K562 (cell line): ENCODE data around the gene CD36. TPM values are rescaled to one million over a fixed set of nuclear protein-coding genes. Genes with fewer than 3 reads are reported as not detected.

Experiments used
- ATAC-seq: fragments of 200-7000 bp; cut with Tn5 transposase; 3 replicates; pipeline ENCODE4 v1.9.1; 2020; ENCODE audit warnings: moderate library complexity
- BruUV-seq: library from RNA; stranded (reverse); fragments of 400-500 nt; replicated peaks from 2 replicates; lab custom pipeline; 2021; lab: Mats Ljungman, UMichigan
- CTCF ChIA-PET: fragments of 300-600 bp; formaldehyde crosslinking; extraction: SDS; loops from one replicate; lab custom pipeline; 2021; ENCODE audit warnings: low intra/inter-chr PET ratio; lab: Yijun Ruan, JAX
- POLR2A ChIA-PET: fragments of 300-600, 350-650 bp; sonication (Branson Sonifier 250); formaldehyde crosslinking; extraction: SDS; loops from one replicate; lab custom pipeline; 2021; ENCODE audit warnings: antibody characterized with exemption, inconsistent platforms; lab: Yijun Ruan, JAX
- DNase-seq, 4 experiments: peaks; one replicate each; pipeline versions ENCODE4 v3.0.0 to v3.0.0-alpha.2; 2011 to 2018; ENCODE audit warnings: low spot score in 3 of 4, mixed read lengths in 3 of 4; ENCODE audit errors: extremely low read depth in 1 of 4
- FAIRE-seq: peaks from 2 replicates; lab custom pipeline; 2011; peaks lifted over from hg19 to GRCh38; lab: Jason Lieb, UNC
- H2AFZ ChIP-seq: 2 replicates; pipeline ENCODE4 v1.6.0; 2011; ENCODE audit warnings: low read depth, low read length, control low read depth, inconsistent platforms
- H3K27ac ChIP-seq: fragments of 200-600 bp; 3 replicates; pipeline ENCODE4 v1.8.0; 2011; ENCODE audit warnings: low read depth, mild to moderate bottlenecking, control low read depth, inconsistent platforms, low read length, moderate library complexity, mixed read lengths; ENCODE audit errors: extremely low read depth
- H3K27me3 ChIP-seq, 2 experiments: fragments of 300-600 bp in 1 of 2; 2 replicates in 1 of 2; 3 replicates in 1 of 2; pipeline versions ENCODE4 v1.6.0 to v1.8.0; 2011; ENCODE audit warnings: inconsistent platforms in 2 of 2, low read length in 2 of 2, mild to moderate bottlenecking in 1 of 2, mixed read lengths in 1 of 2, moderate library complexity in 1 of 2; ENCODE audit not compliant: control insufficient read depth in 2 of 2, insufficient read depth in 2 of 2
- H3K36me3 ChIP-seq: fragments of 300-600 bp; 3 replicates; pipeline ENCODE4 v1.8.0; 2011; ENCODE audit warnings: mild to moderate bottlenecking, low read length, inconsistent platforms; ENCODE audit not compliant: control insufficient read depth, insufficient read depth
- H3K4me1 ChIP-seq, 2 experiments: fragments of 200-600 bp in 1 of 2; replicated peaks in 1 of 2; 2 replicates in 1 of 2; 3 replicates in 1 of 2; pipeline versions ENCODE4 v1.5.1 to v1.8.0; 2011; ENCODE audit warnings: inconsistent platforms in 2 of 2, low read length in 2 of 2, mild to moderate bottlenecking in 1 of 2, mixed read lengths in 1 of 2, moderate library complexity in 1 of 2; ENCODE audit not compliant: control insufficient read depth in 2 of 2, insufficient read depth in 2 of 2
- H3K4me2 ChIP-seq: 2 replicates; pipeline ENCODE4 v1.6.1; 2011; ENCODE audit warnings: low read length, control low read depth, inconsistent platforms, mixed read lengths; ENCODE audit not compliant: insufficient read depth
- H3K4me3 ChIP-seq: fragments of 200-600 bp; sonication (generic), shearing (Covaris generic); 2 replicates; pipeline ENCODE4 v1.5.1; 2016; ENCODE audit warnings: control low read depth, inconsistent platforms
- H3K79me2 ChIP-seq: fragments of 200-600 bp; 3 replicates; pipeline ENCODE4 v1.8.0; 2011; ENCODE audit warnings: low read length, inconsistent platforms; ENCODE audit not compliant: control insufficient read depth, insufficient read depth
- H3K9ac ChIP-seq, 2 experiments: 2 replicates each; pipeline versions ENCODE4 v1.6.0 to v1.6.1; 2011; ENCODE audit warnings: low read depth in 2 of 2, low read length in 2 of 2, control low read depth in 1 of 2, inconsistent platforms in 1 of 2, mild to moderate bottlenecking in 1 of 2, mixed read lengths in 1 of 2; ENCODE audit not compliant: insufficient read depth in 1 of 2
- H3K9me1 ChIP-seq: one replicate; pipeline ENCODE4 v1.6.0; 2011; ENCODE audit warnings: inconsistent platforms, mild to moderate bottlenecking, low read length, moderate library complexity; ENCODE audit not compliant: control insufficient read depth, insufficient read depth
- H3K9me3 ChIP-seq: replicated peaks from 2 replicates; pipeline ENCODE4 v1.5.1; 2011; ENCODE audit warnings: low read depth, low read length, inconsistent platforms; ENCODE audit not compliant: control insufficient read depth, insufficient read depth
- H4K20me1 ChIP-seq: replicated peaks from 2 replicates; pipeline ENCODE4 v1.6.1; 2011; ENCODE audit warnings: low read length, inconsistent platforms, mixed read lengths; ENCODE audit not compliant: control insufficient read depth, insufficient read depth
- CEBPB ChIP-seq: fragments of 450-650 bp; IDR thresholded peaks from 2 replicates; pipeline ENCODE4 v1.6.1; 2016; ENCODE audit warnings: missing genetic modification characterization, missing compliant biosample characterization
- CTCFL ChIP-seq: IDR thresholded peaks from 2 replicates; pipeline ENCODE4 v1.6.1; 2011; ENCODE audit warnings: borderline replicate concordance, low read depth, mild to moderate bottlenecking, moderate library complexity, low read length; ENCODE audit not compliant: insufficient read depth, poor library complexity, severe bottlenecking
- ELF4 ChIP-seq: fragments of 450-650 bp; formaldehyde crosslinking; IDR thresholded peaks from 2 replicates; pipeline ENCODE4 v1.4.0; 2022; ENCODE audit warnings: missing genetic modification characterization
- KAT8 ChIP-seq: fragments of 450-650 bp; IDR thresholded peaks from 2 replicates; pipeline ENCODE4 v1.6.1; 2016; ENCODE audit warnings: low read depth, mild to moderate bottlenecking
- MLX ChIP-seq, 2 experiments: fragments of 450-650 bp in 1 of 2; sonication (generic) in 1 of 2; formaldehyde crosslinking; conservative IDR thresholded peaks; 2 replicates each; pipeline versions ENCODE4 v1.4.0 to v1.8.1; 2020 to 2022; ENCODE audit warnings: mild to moderate bottlenecking in 1 of 2, missing genetic modification reagents in 1 of 2
- MXI1 ChIP-seq: IDR thresholded peaks from 2 replicates; pipeline ENCODE4 v1.6.1; 2011; ENCODE audit warnings: low read depth, mild to moderate bottlenecking, improper control_type of control experiment, low read length
- NFE2 ChIP-seq: IDR thresholded peaks from 2 replicates; pipeline ENCODE4 v1.6.1; 2014; ENCODE audit warnings: antibody characterized with exemption, low read depth
- PHB2 ChIP-seq: fragments of 450-650 bp; IDR thresholded peaks from 2 replicates; pipeline ENCODE4 v1.6.1; 2017; ENCODE audit warnings: low read depth
- SIN3A ChIP-seq, 2 experiments: fragments of 150-350 bp in 1 of 2; IDR thresholded peaks; 2 replicates each; pipeline ENCODE4 v1.6.1; 2011 to 2016; ENCODE audit warnings: borderline replicate concordance in 2 of 2, low read depth in 2 of 2, low read length in 2 of 2, mild to moderate bottlenecking in 2 of 2, moderate library complexity in 2 of 2; ENCODE audit not compliant: control insufficient read depth in 1 of 2
- TARDBP ChIP-seq: fragments of 450-650 bp; IDR thresholded peaks from 2 replicates; pipeline ENCODE4 v1.6.1; 2016
- TEAD4 ChIP-seq, 2 experiments: sonication (generic) in 1 of 2; formaldehyde crosslinking in 1 of 2; IDR thresholded peaks; 2 replicates each; pipeline versions ENCODE4 v1.6.1 to v1.8.0; 2012 to 2022; ENCODE audit warnings: borderline replicate concordance in 1 of 2, inconsistent platforms in 1 of 2, low read length in 1 of 2, mild to moderate bottlenecking in 1 of 2, missing genetic modification reagents in 1 of 2
- ZC3H4 ChIP-seq: sonication (generic); formaldehyde crosslinking; IDR thresholded peaks from 2 replicates; pipeline ENCODE4 v1.9.0; 2021; ENCODE audit warnings: missing genetic modification reagents, borderline replicate concordance
- ZNF23 ChIP-seq: fragments of 250-450 bp; sonication (Bioruptor Pico); IDR thresholded peaks from 2 replicates; pipeline ENCODE4 v1.4.0; 2020; ENCODE audit warnings: mild to moderate bottlenecking
- ZNF644 ChIP-seq: fragments of 200-800 bp; sonication (Bioruptor generic); IDR thresholded peaks from 2 replicates; pipeline ENCODE4 v1.6.1; 2016; ENCODE audit warnings: low read depth, missing genetic modification characterization, missing compliant biosample characterization
- WGBS: fragments of 100-300 bp; shearing (Covaris generic); methylation state at CpG from one replicate; pipeline ENCODE4 v1.1.6; 2016; ENCODE audit warnings: low coverage, mixed read lengths; ENCODE audit not compliant: insufficient coverage; ENCODE audit errors: missing lambda C conversion rate; 5-methylcytosine and 5-hydroxymethylcytosine counted together
- in situ Hi-C: fragments of 300-500 bp; cut with MboI; formaldehyde crosslinking; loops from 4 replicates; pipeline ENCODE4 v1.15.0; 2018; ENCODE audit warnings: inconsistent platforms, mixed read lengths
- intact Hi-C: fragments of 100-400 bp; cut with micrococcal nuclease; formaldehyde crosslinking; loops from 2 replicates; pipeline ENCODE4 v1.14.2; 2022
- polyA plus RNA-seq, 8 experiments: library from polyadenylated mRNA; depleted of rRNA in 4 of 8; stranded (reverse) in 5 of 8; unstranded in 3 of 8; fragments of >200 nt; fragmentation: Nextera tagmentation in 2 of 8; fragmentation: Illumina TruSeq in 1 of 8; extraction: Ambion mirVana in 2 of 8; extraction: Trizol in 1 of 8; gene quantifications; 2 replicates each; pipeline versions ENCODE4 v1.2.1 to v1.2.3, GENCODE V29; 2011 to 2014; ENCODE audit warnings: inconsistent platforms in 1 of 8, missing spikeins in 1 of 8
- total RNA-seq, 7 experiments: library from RNA; depleted of rRNA in 6 of 7; stranded (reverse); fragments of >200 nt in 6 of 7; fragmentation: Illumina TruSeq in 2 of 7; extraction: Trizol in 2 of 7; gene quantifications; 2 replicates each; pipeline versions ENCODE4 v1.2.1 to v1.2.3, GENCODE V29; 2011 to 2021; ENCODE audit warnings: low replicate concordance in 1 of 7

Gene CD36
- total and polyA plus RNA-seq, 9 of the 15 experiments (the other 6 are each of a cell fraction or from before 2014, with no cell fraction given): 0.09 to 4.0 (median 0.42) TPM

DNA sequence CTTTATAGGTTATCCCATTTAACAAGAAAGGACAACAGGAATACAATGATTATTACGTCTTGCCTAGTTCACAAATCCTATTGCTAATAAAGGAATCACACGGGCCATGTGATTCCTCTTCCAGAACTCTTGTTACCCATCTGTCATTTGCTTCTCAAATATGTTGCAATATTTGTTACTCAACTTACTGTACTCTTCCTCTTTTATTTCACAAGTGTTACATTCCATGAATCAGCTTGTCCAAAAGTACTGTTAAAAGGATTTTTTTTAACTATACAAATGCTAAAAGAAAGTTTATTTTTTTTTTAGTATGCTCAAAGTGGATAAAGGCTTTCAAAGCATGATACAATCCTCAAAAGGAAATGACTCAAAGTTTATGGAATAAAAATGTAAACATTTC is 3.9 kb upstream of the CD36 start:
- Histone ChIP-seq H3K4me1 (no peaks in the 10 kb centered on the region), H3K4me2 (no peak overlapping the region), H3K27me3 (no peaks in the 10 kb centered on the region), H2AFZ (no peak overlapping the region), H3K9me3 (no peaks in the 10 kb centered on the region; the same call in none of the 2 replicates), H3K27ac (no peak overlapping the region), H3K9ac (no peak overlapping the region), H3K36me3 (no peaks in the 10 kb centered on the region), H3K79me2 (no peaks in the 10 kb centered on the region), H3K4me3 (no peak overlapping the region), H3K9me1 (no peaks in the 10 kb centered on the region), H4K20me1 (no peaks in the 10 kb centered on the region)
- CTCF ChIA-PET: no interaction called here
- no TSS peak for BruUV-seq
- intact Hi-C loops (no loop called here), in situ Hi-C loops (no loop called here)
- POLR2A ChIA-PET: no interaction called here
- FAIRE-seq: no peak
- ATAC-seq: no peak
- no peak for DNase-seq
- WGBS: 0% methylated on average over 2 of the region's 2 CpGs
- TF ChIP-seq MLX (CRISPR knock-in tag; conservative IDR thresholded peaks at IDR 0.05) (no peak), CEBPB (tag) (peak; percentile 9; the same call in 1 of the 2 replicates)

GRCh38 chr7:80635533-80635932 is 2.9 kb upstream of the CD36 start:
- BruUV-seq: no TSS peak
- TF ChIP-seq MXI1 (no peak), ELF4 (CRISPR knock-in tag) (no peak), ZNF644 (tag) (no peak), ZC3H4 (CRISPR knock-in tag) (no peak), PHB2 (no peak), CTCFL (no peak), SIN3A (IDR thresholded peaks at IDR 0.05; ENCODE audit: borderline replicate concordance in 2 of 2, control insufficient read depth in 1 of 2, low read depth in 2 of 2, low read length in 2 of 2) (no peak), KAT8 (no peak), TARDBP (no peak), TEAD4 (IDR thresholded peaks at IDR 0.05; ENCODE audit: low read length) (no peak), TEAD4 (CRISPR knock-in tag; IDR thresholded peaks at IDR 0.05; ENCODE audit: borderline replicate concordance) (no peak), NFE2 (no peak), ZNF23 (CRISPR knock-in tag) (no peak)

More at GRCh38 chr7:80635533-80635932, 2.9 kb upstream of the CD36 start:
- Histone ChIP-seq H3K79me2 (no peaks in the 10 kb centered on the region), H3K4me2 (no peak overlapping the region), H3K4me3 (no peak overlapping the region), H4K20me1 (no peaks in the 10 kb centered on the region), H3K36me3 (no peaks in the 10 kb centered on the region), H3K9ac (no peak overlapping the region), H3K9me1 (no peaks in the 10 kb centered on the region), H3K27me3 (no peaks in the 10 kb centered on the region), H3K9me3 (no peaks in the 10 kb centered on the region; the same call in none of the 2 replicates), H2AFZ (no peak overlapping the region), H3K27ac (no peak overlapping the region), H3K4me1 (no peaks in the 10 kb centered on the region)
- intact Hi-C loops: no loop called here
- in situ Hi-C loops: no loop called here
- ChIA-PET POLR2A (no interaction called here), CTCF (no interaction called here)
- 0% methylated on average over 1 of the region's 1 CpG for WGBS
- ATAC-seq: no peak
- FAIRE-seq: no peak
- DNase-seq: no peak
